Erythroblast (primary cell): ENCODE results near the gene XPNPEP3.
"Not testable (repeated sequence)": the region's sequence is repeated elsewhere in the genome, so short reads cannot be mapped to it uniquely, and the experiment has no call there.

Source experiments
- DNase-seq, 2 experiments: peaks; one replicate each; lab custom pipeline; 2025; lab: John Stamatoyannopoulos, UW
- GATA1 ChIP-seq: IDR thresholded peaks from 2 replicates; pipeline ENCODE4 v1.6.1; 2011; ENCODE audit warnings: low read depth, mild to moderate bottlenecking, control low read depth, low read length, moderate library complexity
- POLR2A ChIP-seq: IDR thresholded peaks from 2 replicates; pipeline ENCODE4 v1.6.1; 2011; ENCODE audit warnings: mild to moderate bottlenecking, low read length

The XPNPEP3 gene

GRCh38 chr22:40856513-40857308, at the start of gene XPNPEP3, which contains the start of gene ST13:
Gene XPNPEP3, plus strand, starts transcription at chr22:40857148. Its CDS starts 34 bp downstream, at chr22:40857182.
Gene ST13, minus strand, starts transcription at chr22:40856639. Its CDS starts 99 bp downstream, at chr22:40856540.
- TF ChIP-seq POLR2A (peak; percentile 82), GATA1 (no peak)
- peak; percentile 98 to 99 for DNase-seq

DNA sequence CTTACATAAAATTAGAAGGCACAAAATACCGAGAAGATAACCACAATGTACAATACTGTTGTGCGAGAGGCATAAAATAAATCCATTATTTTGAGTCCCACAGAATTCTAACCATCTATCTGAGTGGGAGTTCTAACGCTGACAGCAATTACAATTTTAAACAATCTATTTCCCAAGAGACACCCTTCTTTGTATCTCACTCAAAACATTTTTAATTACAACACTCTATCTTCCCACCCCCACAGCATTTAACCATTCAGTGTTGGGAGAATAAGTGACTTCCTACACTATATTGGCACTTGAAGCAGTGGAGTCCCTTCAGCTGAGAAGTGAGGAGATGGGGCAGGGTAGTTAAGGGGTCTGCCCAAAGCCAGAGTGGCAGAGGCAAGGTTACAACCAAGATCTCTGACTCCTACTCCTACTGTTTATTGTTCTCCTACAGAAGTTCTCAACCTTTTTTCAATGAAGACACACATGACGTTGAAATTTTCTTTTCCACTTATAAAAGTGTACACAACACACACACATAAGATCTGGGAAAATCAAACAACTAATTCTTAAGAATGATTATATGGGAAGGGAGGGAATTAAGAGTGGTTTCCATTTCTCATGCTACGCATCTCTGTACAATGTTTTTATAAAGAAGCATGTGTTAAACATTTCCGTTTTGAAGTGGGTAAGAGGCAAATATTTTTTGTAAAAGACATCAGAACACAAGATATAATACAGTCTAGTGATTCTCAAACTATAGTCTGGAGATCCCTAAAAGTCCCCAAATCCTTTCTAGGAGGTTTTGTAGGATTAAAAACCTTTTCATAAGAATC, 48.7 kb upstream of the XPNPEP3 start:
- TF ChIP-seq GATA1 (no peak), POLR2A (no peak)
- no peak for DNase-seq

DNA sequence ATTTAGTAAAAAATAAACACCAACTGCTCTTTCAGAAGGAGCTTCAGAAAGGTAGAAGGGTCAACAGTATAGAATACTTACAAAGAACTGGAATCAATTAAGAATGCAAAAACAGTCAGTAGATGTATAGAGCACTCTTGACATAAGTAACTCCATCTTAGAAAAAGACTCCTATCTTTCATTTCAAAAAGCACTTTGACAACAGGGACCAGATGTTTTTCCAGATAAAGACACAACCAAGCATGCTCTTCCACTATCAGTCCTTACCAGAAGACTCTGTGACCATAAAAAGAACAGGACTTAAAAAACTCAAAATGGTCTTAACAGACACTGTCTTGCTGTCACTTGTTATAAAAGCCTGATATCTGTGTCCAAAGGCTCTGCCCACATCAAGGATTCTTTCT, 43.0 kb upstream of the XPNPEP3 start:
- TF ChIP-seq GATA1 (peak; percentile 62), POLR2A (no peak)

DNA sequence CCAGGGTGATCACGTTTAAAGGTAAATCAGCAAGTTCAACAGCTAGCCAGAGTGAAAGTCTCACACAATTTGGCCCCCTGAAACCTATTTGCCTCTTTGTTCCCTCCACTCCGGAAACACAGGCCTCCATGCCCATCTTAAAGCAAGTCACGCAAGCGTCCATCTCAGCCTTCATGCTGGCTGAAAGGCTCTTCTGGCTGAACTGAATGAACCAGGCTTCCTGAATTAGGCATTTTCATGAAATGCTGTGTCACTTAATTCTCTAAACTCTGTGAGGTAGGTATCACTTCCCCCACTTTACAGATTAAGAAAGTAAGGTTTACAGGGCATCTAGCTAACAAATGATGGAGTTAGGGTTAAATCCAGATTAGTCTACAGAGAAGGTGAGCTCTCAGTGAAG, 39.2 kb upstream of the XPNPEP3 start:
- peak; percentile 20 to 40 for DNase-seq
- no peak for TF ChIP-seq GATA1

More for the DNA sequence above, 43.0 kb upstream of the XPNPEP3 start:
- DNase-seq: peak; percentile 87 to 98

- DNase-seq: peak in 1 of 2 experiments; percentile 47
- TF ChIP-seq GATA1 (no peak), POLR2A (no peak)
Observed at GRCh38 chr22:40818192-40818746, 38.7 kb upstream of the XPNPEP3 start.

DNA sequence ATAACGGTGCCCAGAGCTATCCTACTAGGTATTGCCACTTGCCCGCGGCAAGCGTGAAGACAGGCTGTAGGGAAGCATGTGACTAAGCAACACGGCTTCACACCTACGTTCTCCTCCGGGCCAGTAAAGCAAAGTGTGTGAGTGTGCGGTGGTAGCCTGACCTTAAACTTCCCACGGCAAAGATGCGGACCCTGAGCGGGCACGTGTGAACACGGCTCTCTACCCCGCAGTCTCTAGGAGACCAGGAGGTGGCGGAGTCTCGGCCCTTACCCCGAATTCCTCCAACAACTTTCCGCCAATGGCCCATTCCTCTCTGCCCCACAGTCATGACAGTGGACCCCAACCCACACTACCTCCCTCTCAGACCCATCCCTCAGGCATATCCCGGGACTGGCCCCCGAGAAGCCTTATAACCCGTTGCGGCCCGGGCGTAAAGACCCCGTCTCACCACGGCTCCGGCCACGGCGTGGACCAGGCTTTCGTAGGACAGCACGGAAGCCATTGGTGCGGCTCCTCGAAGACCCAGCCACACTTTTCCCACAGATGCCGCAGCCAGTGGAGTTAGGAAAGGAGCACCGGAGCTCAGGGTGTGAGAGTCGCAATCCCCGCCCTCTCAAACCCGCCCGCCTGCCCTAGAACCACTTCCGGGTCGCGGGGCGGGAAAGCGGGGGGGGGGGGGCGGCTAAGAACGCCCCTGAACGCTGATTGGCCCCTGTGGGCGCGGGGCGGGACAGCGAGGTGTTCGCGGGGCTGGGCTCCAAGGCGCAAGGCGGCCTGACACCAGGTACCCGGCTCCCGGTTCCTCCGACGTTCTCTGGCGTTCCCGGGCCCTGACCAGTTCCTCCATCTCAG, 38.0 kb upstream of the XPNPEP3 start, which contains the start of gene SLC25A17:
TSS of gene SLC25A17 (minus strand) at position 600 of the 852 bp plus-strand sequence. CDS start at position 502, 98 bp downstream.
- DNase-seq: peak; percentile 92 to 94

DNA sequence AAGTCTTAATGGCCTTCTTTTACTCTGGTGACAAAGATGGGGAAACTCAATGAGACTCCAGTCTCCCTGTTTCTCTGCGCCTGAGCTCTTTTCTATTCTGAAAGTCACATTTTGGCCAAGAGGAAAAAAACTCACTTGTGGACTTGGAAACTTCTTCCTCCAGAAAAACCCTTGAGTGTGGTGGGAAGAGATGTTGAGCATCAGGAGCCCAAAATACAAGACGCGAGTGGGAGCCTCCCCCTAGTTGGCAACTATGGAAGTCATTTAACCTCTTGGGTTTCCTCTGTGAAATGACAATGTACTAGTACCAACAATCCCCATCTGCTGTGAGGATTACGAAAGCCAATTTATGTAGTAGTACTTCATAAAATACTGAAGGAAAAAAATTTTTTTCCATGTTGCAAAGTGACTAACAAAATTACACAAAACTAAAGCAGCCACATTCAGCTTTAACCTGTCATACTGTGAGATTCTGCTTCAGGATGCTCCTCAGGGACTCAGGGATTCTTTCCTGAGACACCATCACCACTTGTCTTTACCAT, 37.3 kb upstream of the XPNPEP3 start:
- no peak for TF ChIP-seq GATA1
- peak; percentile 56 for TF ChIP-seq POLR2A
- peak in 1 of 2 experiments; percentile 57 for DNase-seq

More for the DNA sequence above, 38.0 kb upstream of the XPNPEP3 start, which contains the start of gene SLC25A17:
- TF ChIP-seq POLR2A (peak; percentile 68), GATA1 (no peak)

DNA sequence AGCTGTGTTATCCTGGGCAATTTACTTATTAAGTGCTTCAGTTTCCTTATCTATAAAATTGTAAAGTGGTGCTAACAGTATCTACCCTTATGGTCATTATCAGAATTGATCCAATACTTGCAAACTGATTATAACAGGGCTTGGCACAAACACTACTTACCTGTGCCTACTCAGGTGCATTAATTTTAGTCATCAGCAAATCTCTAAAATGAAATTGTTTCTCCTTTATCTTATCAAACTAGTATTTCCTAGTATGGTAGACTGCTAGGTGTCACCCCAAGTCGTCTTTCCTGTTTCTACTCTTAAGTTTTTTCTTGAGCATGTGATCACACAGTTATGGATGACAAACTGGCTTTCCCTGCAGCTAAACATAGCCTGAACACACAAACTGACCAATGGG, 33.5 kb upstream of the XPNPEP3 start:
- TF ChIP-seq POLR2A (no peak), GATA1 (no peak)
- DNase-seq: no peak

GRCh38 chr22:40826292-40826691, 30.7 kb upstream of the XPNPEP3 start:
- DNase-seq: not testable (repeated sequence)

DNA sequence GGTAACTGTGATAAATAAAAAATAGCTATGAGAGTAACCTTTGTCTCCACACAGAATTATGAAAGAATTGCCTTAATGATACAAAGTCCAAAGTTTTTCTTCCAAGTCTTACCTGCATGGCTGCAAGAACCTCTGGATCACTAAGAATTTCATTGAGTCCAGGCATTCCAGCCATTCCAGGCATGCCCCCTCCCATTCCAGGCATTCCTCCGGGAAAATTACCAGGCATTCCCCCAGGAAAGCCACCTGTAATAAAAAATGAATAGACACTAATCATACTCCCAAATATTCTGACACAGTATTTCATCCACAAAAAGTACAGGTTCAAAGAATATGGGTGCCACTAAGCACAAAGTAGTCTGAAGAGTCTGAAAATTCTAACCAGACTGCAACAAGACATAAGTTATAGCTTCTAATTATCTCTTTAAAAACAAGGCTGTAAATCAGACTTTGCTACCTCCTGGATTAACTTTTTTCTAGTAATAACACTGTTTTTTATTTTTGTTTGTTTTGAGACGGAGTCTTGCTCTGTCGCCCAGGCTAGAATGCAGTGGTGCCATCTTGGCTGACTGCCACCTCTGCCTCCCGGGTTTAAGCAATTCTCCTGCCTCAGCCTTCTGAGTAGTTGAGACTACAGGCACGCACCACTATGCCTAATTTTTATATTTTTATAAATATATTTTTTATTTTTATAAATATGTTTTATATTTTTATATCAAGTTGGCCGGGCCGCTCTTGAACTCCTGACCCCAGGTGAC, 29.8 kb upstream of the XPNPEP3 start:
- TF ChIP-seq POLR2A (no peak), GATA1 (no peak)
- DNase-seq: no peak

- no peak for DNase-seq
Observed at GRCh38 chr22:40829131-40829530, 27.8 kb upstream of the XPNPEP3 start.

DNA sequence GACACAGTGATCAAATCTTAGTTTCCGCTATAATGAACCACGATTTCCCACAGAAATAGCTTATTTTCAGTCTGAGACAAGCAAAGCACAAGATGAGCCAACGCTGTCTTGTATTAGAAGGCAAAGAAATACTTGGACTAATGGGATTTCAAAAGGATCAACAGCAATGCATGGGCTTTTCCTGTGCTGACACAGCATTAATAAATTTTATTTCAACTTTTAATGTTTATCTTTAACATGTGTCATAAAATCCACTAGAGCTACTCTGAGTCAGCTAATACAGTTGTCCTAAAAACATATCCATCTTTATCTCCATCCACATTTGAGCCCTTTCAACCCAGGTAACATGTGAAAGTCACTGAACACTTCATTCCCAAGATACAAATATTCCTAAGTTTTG, 22.3 kb upstream of the XPNPEP3 start:
- DNase-seq: no peak
- TF ChIP-seq POLR2A (no peak), GATA1 (no peak)

More at GRCh38 chr22:40829131-40829530, 27.8 kb upstream of the XPNPEP3 start:
- no peak for TF ChIP-seq POLR2A
- TF ChIP-seq GATA1: no peak

GRCh38 chr22:40838486-40838885, 18.5 kb upstream of the XPNPEP3 start:
- no peak for TF ChIP-seq POLR2A
- TF ChIP-seq GATA1: no peak
- DNase-seq: no peak
